ENCODE data around the gene HPN. TPM values are rescaled to one million over a fixed set of nuclear protein-coding genes. Genes with fewer than 3 reads are reported as not detected.

The HPN gene
- total and polyA plus RNA-seq, 2 donors (not counting 3 experiments of a cell fraction or from before 2014, with no cell fraction given) = 0.10 TPM; not detected in 1

GRCh38 chr19:35056513-35057063, 15.1 kb downstream of the HPN start:
- H3K27ac ChIP-seq (ENCODE audit: insufficient read depth, low read depth, low read length) = no peak overlapping the region
- no peaks in the 10 kb centered on the region for H3K79me2 ChIP-seq (ENCODE audit: control insufficient read depth, insufficient read depth, low read length)
- no peak for DNase-seq (ENCODE audit: low read depth, low spot score)
- no peaks in the 10 kb centered on the region for H3K4me1 ChIP-seq (ENCODE audit: control insufficient read depth, extremely low read depth, insufficient read depth, low read length)
- dilution Hi-C loops (cut with MboI; ENCODE audit: extremely low pct_ligation_motif_present, low sequenced_read_pairs) (no loop called here), intact Hi-C loops (cut with micrococcal nuclease) (no loop called here)
- no peaks in the 10 kb centered on the region for H3K9me1 ChIP-seq (replicated peaks; ENCODE audit: control insufficient read depth, extremely low read depth, insufficient read depth, low read length)
- H3K9me3 ChIP-seq (replicated peaks; ENCODE audit: control insufficient read depth, insufficient read depth, low read length) = no peaks in the 10 kb centered on the region
- CTCF ChIA-PET = interaction anchor here (1.4 to 4.4 kb wide), 3 partner anchors 11 to 13 kb away, joined by 3 to 35 read pairs (median 5); no protein-coding TSS in a partner anchor
- no peak for FAIRE-seq
- no peak for TF ChIP-seq POLR2A (IDR thresholded peaks at IDR 0.05; ENCODE audit: low read depth, low read length)
- no peak for TF ChIP-seq FOS (IDR thresholded peaks at IDR 0.05; ENCODE audit: borderline replicate concordance, insufficient read depth, low read length)
- TF ChIP-seq GATA2 (IDR thresholded peaks at IDR 0.05; ENCODE audit: insufficient read depth, insufficient read length, low read depth, low read length) = no peak
- no peak for TF ChIP-seq POLR2AphosphoS5 (IDR thresholded peaks at IDR 0.05; ENCODE audit: insufficient read depth, low read depth, low read length)
- no peak overlapping the region for H2AFZ ChIP-seq (ENCODE audit: low read depth, low read length)
- H3K27me3 ChIP-seq (ENCODE audit: control insufficient read depth in 2 of 2, insufficient read depth in 2 of 2, low read length in 2 of 2) = peaks cover 0 to 3% of the 10 kb centered on the region in 2 experiments
- BruUV-seq (replicated peaks) = no TSS peak
- H3K4me2 ChIP-seq (ENCODE audit: insufficient read depth, low read length) = no peak overlapping the region
- no peak overlapping the region for H3K4me3 ChIP-seq (replicated peaks in 1 of 3; ENCODE audit: insufficient read depth in 1 of 3, low read depth in 1 of 3, low read length in 3 of 3)
- no peaks in the 10 kb centered on the region for H4K20me1 ChIP-seq (replicated peaks; ENCODE audit: control insufficient read depth, extremely low read depth, insufficient read depth, low read length)
- POLR2A ChIA-PET = interaction anchor here (0.7 kb wide), 2 partner anchors 47 to 1468 kb away, joined by 3 to 5 read pairs; no protein-coding TSS in a partner anchor
- H3K9ac ChIP-seq (replicated peaks; ENCODE audit: extremely low read depth, insufficient read depth, low read length) = no peak overlapping the region
- no peaks in the 10 kb centered on the region for H3K36me3 ChIP-seq (ENCODE audit: control insufficient read depth in 2 of 2, extremely low read depth in 1 of 2, insufficient read depth in 2 of 2, low read length in 2 of 2)

GRCh38 chr19:35058370-35058769, 16.8 kb downstream of the HPN start:
- Histone ChIP-seq H3K9me3 (replicated peaks; ENCODE audit: control insufficient read depth, insufficient read depth, low read length) (no peaks in the 10 kb centered on the region), H3K4me1 (ENCODE audit: control insufficient read depth, extremely low read depth, insufficient read depth, low read length) (no peaks in the 10 kb centered on the region), H3K4me3 (replicated peaks in 1 of 3; ENCODE audit: insufficient read depth in 1 of 3, low read depth in 1 of 3, low read length in 3 of 3) (no peak overlapping the region), H2AFZ (ENCODE audit: low read depth, low read length) (no peak overlapping the region), H3K27ac (ENCODE audit: insufficient read depth, low read depth, low read length) (no peak overlapping the region), H3K4me2 (ENCODE audit: insufficient read depth, low read length) (no peak overlapping the region), H4K20me1 (replicated peaks; ENCODE audit: control insufficient read depth, extremely low read depth, insufficient read depth, low read length) (no peaks in the 10 kb centered on the region), H3K9me1 (replicated peaks; ENCODE audit: control insufficient read depth, extremely low read depth, insufficient read depth, low read length) (no peaks in the 10 kb centered on the region), H3K9ac (replicated peaks; ENCODE audit: extremely low read depth, insufficient read depth, low read length) (no peak overlapping the region), H3K36me3 (ENCODE audit: control insufficient read depth in 2 of 2, extremely low read depth in 1 of 2, insufficient read depth in 2 of 2, low read length in 2 of 2) (no peaks in the 10 kb centered on the region), H3K79me2 (ENCODE audit: control insufficient read depth, insufficient read depth, low read length) (no peaks in the 10 kb centered on the region), H3K27me3 (ENCODE audit: control insufficient read depth in 2 of 2, insufficient read depth in 2 of 2, low read length in 2 of 2) (peaks cover 0 to 3% of the 10 kb centered on the region in 2 experiments)
- intact Hi-C loops (cut with micrococcal nuclease) = no loop called here
- no peak for TF ChIP-seq POLR2A (IDR thresholded peaks at IDR 0.05; ENCODE audit: low read depth, low read length)
- no peak for TF ChIP-seq POLR2AphosphoS5 (IDR thresholded peaks at IDR 0.05; ENCODE audit: insufficient read depth, low read depth, low read length)
- TF ChIP-seq GATA2 (IDR thresholded peaks at IDR 0.05; ENCODE audit: insufficient read depth, insufficient read length, low read depth, low read length) = no peak
- TF ChIP-seq EZH2 (IDR thresholded peaks at IDR 0.05; ENCODE audit: borderline replicate concordance, low read depth, low read length, severe bottlenecking) = no peak
- no peak for TF ChIP-seq CTCF (IDR thresholded peaks at IDR 0.05; ENCODE audit: extremely low read depth in 1 of 2, insufficient read depth in 1 of 2, low read depth in 1 of 2, low read length in 2 of 2)
- no peak for TF ChIP-seq MYC (IDR thresholded peaks at IDR 0.05; ENCODE audit: low read depth, low read length)
- no peak for TF ChIP-seq MAX (IDR thresholded peaks at IDR 0.05; ENCODE audit: insufficient read depth, insufficient read length)
- TF ChIP-seq JUN (IDR thresholded peaks at IDR 0.05; ENCODE audit: borderline replicate concordance, insufficient read depth, insufficient read length, low read depth) = no peak
- no peak for TF ChIP-seq FOS (IDR thresholded peaks at IDR 0.05; ENCODE audit: borderline replicate concordance, insufficient read depth, low read length)
- DNase-seq (ENCODE audit: low read depth, low spot score) (no peak), FAIRE-seq (no peak)
- POLR2A ChIA-PET = no interaction called here
- dilution Hi-C loops (cut with MboI; ENCODE audit: extremely low pct_ligation_motif_present, low sequenced_read_pairs) = no loop called here
- CTCF ChIA-PET = interaction anchor here (0.9 to 1.8 kb wide), 4 partner anchors 9 to 67 kb away, joined by 3 to 11 read pairs (median 7); no protein-coding TSS in a partner anchor
- no TSS peak for BruUV-seq (replicated peaks)
